Kidney glomerular epithelial cell (primary cell): Measurements from ENCODE around the gene TRPC4AP.

Experiments used
- DNase-seq: peaks from one replicate; lab custom pipeline; 2025; lab: John Stamatoyannopoulos, UW

The TRPC4AP gene

GRCh38 chr20:35001596-35002362 lies 90.8 kb downstream of the TRPC4AP start:
- no peak for DNase-seq

GRCh38 chr20:35000922-35001595 lies 91.5 kb downstream of the TRPC4AP start:
- DNase-seq = no peak

GRCh38 chr20:35000311-35000921 lies 92.2 kb downstream of the TRPC4AP start:
- no peak for DNase-seq

- no peak for DNase-seq
Observed at GRCh38 chr20:34999782-35000181, 92.8 kb downstream of the TRPC4AP start.

GRCh38 chr20:34999021-34999451 lies 93.6 kb downstream of the TRPC4AP start:
- DNase-seq = no peak

- no peak for DNase-seq
Observed at GRCh38 chr20:34998331-34998950, 94.2 kb downstream of the TRPC4AP start.

GRCh38 chr20:34997774-34998173 lies 94.8 kb downstream of the TRPC4AP start:
- DNase-seq = no peak

- no peak for DNase-seq
Observed at GRCh38 chr20:34997131-34997561, 95.5 kb downstream of the TRPC4AP start.

GRCh38 chr20:34996243-34997028 lies 96.2 kb downstream of the TRPC4AP start:
- DNase-seq = no peak

GRCh38 chr20:34995696-34996095 lies 96.9 kb downstream of the TRPC4AP start:
- no peak for DNase-seq

GRCh38 chr20:34995192-34995591 lies 97.4 kb downstream of the TRPC4AP start:
- no peak for DNase-seq

GRCh38 chr20:34994509-34995131 lies 98.0 kb downstream of the TRPC4AP start:
- DNase-seq = no peak

GRCh38 chr20:34993941-34994508 lies 98.6 kb downstream of the TRPC4AP start:
- no peak for DNase-seq

- DNase-seq = no peak
Observed at GRCh38 chr20:34992751-34993417, 99.7 kb downstream of the TRPC4AP start.

GRCh38 chr20:34990661-34991214 lies 101.9 kb downstream of the TRPC4AP start:
- DNase-seq = no peak

- DNase-seq = no peak
Observed at GRCh38 chr20:34990231-34990630, 102.4 kb downstream of the TRPC4AP start.

- no peak for DNase-seq
Observed at GRCh38 chr20:34989670-34990069, 102.9 kb downstream of the TRPC4AP start.

GRCh38 chr20:34989118-34989517 lies 103.5 kb downstream of the TRPC4AP start:
- no peak for DNase-seq

- no peak for DNase-seq
Observed at GRCh38 chr20:34988191-34988540, 104.4 kb downstream of the TRPC4AP start.
